Panc1 (cell line): Measurements from ENCODE around the gene ZNF208. TPM values are rescaled to one million over a fixed set of nuclear protein-coding genes. Genes with fewer than 3 reads are reported as not detected.

Source experiments
- ATAC-seq: fragments of 200-7000 bp; cut with Tn5 transposase; 2 replicates; pipeline ENCODE4 v1.9.1; 2020; ENCODE audit warnings: mild to moderate bottlenecking, moderate library complexity
- BruUV-seq: library from RNA; stranded (reverse); fragments of 400-500 nt; replicated peaks from 2 replicates; lab custom pipeline; 2021; lab: Mats Ljungman, UMichigan
- CTCF ChIA-PET: fragments of 300-600 bp; sonication (Branson Sonifier 250); formaldehyde crosslinking; loops from one replicate; lab custom pipeline; 2022; ENCODE audit warnings: antibody characterized with exemption; lab: Charles Lee
- POLR2A ChIA-PET: fragments of 300-600 bp; sonication (Branson Sonifier 250); formaldehyde crosslinking; loops from one replicate; lab custom pipeline; 2022; ENCODE audit warnings: antibody characterized with exemption; lab: Charles Lee
- DNase-seq: peaks from one replicate; pipeline ENCODE4 v3.0.0-alpha.2; 2010; ENCODE audit warnings: low read depth, low spot score
- H3K27ac ChIP-seq: 2 replicates; pipeline ENCODE4 v1.5.1; 2011; ENCODE audit warnings: mild to moderate bottlenecking, low read length, inconsistent platforms
- H3K27me3 ChIP-seq: fragments of 200-500 bp; sonication (Bioruptor generic); 2 replicates; pipeline ENCODE4 v1.6.0; 2014; ENCODE audit warnings: low read length, inconsistent platforms; ENCODE audit not compliant: control insufficient read depth, insufficient read depth
- H3K36me3 ChIP-seq: fragments of 200-500 bp; sonication (Bioruptor generic); 2 replicates; pipeline ENCODE4 v1.5.1; 2014; ENCODE audit warnings: inconsistent platforms, mild to moderate bottlenecking, low read length, moderate library complexity; ENCODE audit not compliant: control insufficient read depth, insufficient read depth
- H3K4me1 ChIP-seq: 2 replicates; pipeline ENCODE4 v1.5.1; 2011; ENCODE audit warnings: inconsistent platforms, mild to moderate bottlenecking, low read length, moderate library complexity; ENCODE audit not compliant: control insufficient read depth, insufficient read depth
- H3K4me3 ChIP-seq, 2 experiments: 2 replicates each; pipeline ENCODE4 v1.5.1; 2011 to 2012; ENCODE audit warnings: low read depth in 2 of 2, low read length in 2 of 2, mild to moderate bottlenecking in 2 of 2, inconsistent platforms in 1 of 2, moderate library complexity in 1 of 2
- H3K9me3 ChIP-seq: fragments of 200-500 bp; sonication (Bioruptor generic); 2 replicates; pipeline ENCODE4 v1.5.1; 2014; ENCODE audit warnings: low read depth, mild to moderate bottlenecking, inconsistent platforms, low read length, moderate library complexity; ENCODE audit not compliant: control insufficient read depth, insufficient read depth
- CTCF ChIP-seq: fragments of 450-650 bp; IDR thresholded peaks from 2 replicates; pipeline ENCODE4 v1.5.1; 2017; ENCODE audit warnings: mild to moderate bottlenecking
- POLR2AphosphoS5 ChIP-seq: IDR thresholded peaks from 2 replicates; pipeline ENCODE4 v1.6.1; 2012; ENCODE audit warnings: mild to moderate bottlenecking, low read depth, low read length, moderate library complexity
- REST ChIP-seq, 2 experiments: IDR thresholded peaks; 2 replicates each; pipeline ENCODE4 v1.6.1; 2011 to 2012; ENCODE audit warnings: low read depth in 2 of 2, control low read depth in 1 of 2, low read length in 1 of 2, mild to moderate bottlenecking in 1 of 2, moderate library complexity in 1 of 2; ENCODE audit not compliant: insufficient read depth in 1 of 2
- SIN3A ChIP-seq: IDR thresholded peaks from 2 replicates; pipeline ENCODE4 v1.6.1; 2012; ENCODE audit warnings: low read depth, mild to moderate bottlenecking, low read length, moderate library complexity, borderline replicate concordance; ENCODE audit not compliant: insufficient read depth
- TCF7L2 ChIP-seq: IDR thresholded peaks from 2 replicates; pipeline ENCODE4 v1.6.1; 2011; ENCODE audit warnings: mild to moderate bottlenecking, low read depth, low read length, inconsistent platforms
- in situ Hi-C: cut with HindIII; loops from 2 replicates; pipeline ENCODE4 v1.10.0; 2016; ENCODE audit warnings: low sequenced_read_pairs, low pct_unique_long_range_greater_than_20kb
- intact Hi-C: fragments of 100-400 bp; cut with micrococcal nuclease; formaldehyde crosslinking; loops from one replicate; pipeline ENCODE4 v1.10.0; 2022; ENCODE audit not compliant: unreplicated experiment
- total RNA-seq: library from RNA; stranded (reverse); gene quantifications from one replicate; pipeline ENCODE4 v1.2.1, GENCODE V29; 2021; ENCODE audit not compliant: unreplicated experiment

Gene ZNF208
- total RNA-seq, 1 experiment from 2014 or later: not detected

- no TSS peak for BruUV-seq
- intact Hi-C loops: no loop called here
- no peak for TF ChIP-seq POLR2AphosphoS5
- TF ChIP-seq REST (IDR thresholded peaks at IDR 0.05; ENCODE audit: insufficient read depth in 1 of 2, low read depth in 2 of 2, low read length in 1 of 2): no peak
- no peak for TF ChIP-seq CTCF
- TF ChIP-seq SIN3A: no peak
- TF ChIP-seq TCF7L2: no peak
- no peaks in the 10 kb centered on the region for H3K27me3 ChIP-seq
- H3K9me3 ChIP-seq: no peaks in the 10 kb centered on the region
- no peak for ATAC-seq
- in situ Hi-C loops: no loop called here
- H3K4me1 ChIP-seq: no peaks in the 10 kb centered on the region
- ChIA-PET POLR2A (no interaction called here), CTCF (no interaction called here)
- no peaks in the 10 kb centered on the region for H3K36me3 ChIP-seq
- no peak for DNase-seq
- H3K27ac ChIP-seq: no peak overlapping the region
- H3K4me3 ChIP-seq: no peak overlapping the region
Measured at GRCh38 chr19:21921691-21922180, 89.0 kb downstream of the ZNF208 start.

GRCh38 chr19:21915411-21915810 is 95.3 kb downstream of the ZNF208 start:
- Histone ChIP-seq H3K27ac (no peak overlapping the region), H3K9me3 (no peaks in the 10 kb centered on the region), H3K36me3 (no peaks in the 10 kb centered on the region), H3K4me3 (no peak overlapping the region), H3K27me3 (no peaks in the 10 kb centered on the region), H3K4me1 (no peaks in the 10 kb centered on the region)
- CTCF ChIA-PET: no interaction called here
- DNase-seq (no peak), ATAC-seq (no peak)
- BruUV-seq: no TSS peak
- no peak for TF ChIP-seq TCF7L2
- no peak for TF ChIP-seq CTCF
- TF ChIP-seq POLR2AphosphoS5: no peak
- no peak for TF ChIP-seq SIN3A
- TF ChIP-seq REST (IDR thresholded peaks at IDR 0.05; ENCODE audit: insufficient read depth in 1 of 2, low read depth in 2 of 2, low read length in 1 of 2): no peak
- intact Hi-C loops (no loop called here), in situ Hi-C loops (no loop called here)
- POLR2A ChIA-PET: no interaction called here
